T-helper 1 cell treated with Interleukin-12 subunit alpha and Interleukin-12 subunit beta and Interleukin-4 antibody, amounts not matched to agents 30 μg/mL and 1 μg/mL, for 36 hours (primary cell): ENCODE data around the gene TLR5.

Source experiments
- H3K27ac Mint-ChIP-seq: one replicate; pipeline ENCODE4 v1.8.0; 2021; ENCODE audit warnings: mild to moderate bottlenecking, mixed read lengths
- H3K27me3 Mint-ChIP-seq: one replicate; pipeline ENCODE4 v1.8.0; 2021; ENCODE audit warnings: low read depth, mixed read lengths
- H3K36me3 Mint-ChIP-seq: one replicate; pipeline ENCODE4 v1.8.0; 2021; ENCODE audit warnings: low read depth, mixed read lengths
- H3K4me1 Mint-ChIP-seq: one replicate; pipeline ENCODE4 v1.8.0; 2021; ENCODE audit warnings: low read depth, mixed read lengths
- H3K4me3 Mint-ChIP-seq: one replicate; pipeline ENCODE4 v1.8.0; 2021; ENCODE audit warnings: mild to moderate bottlenecking, moderate library complexity, mixed read lengths
- H3K9me3 Mint-ChIP-seq: one replicate; pipeline ENCODE4 v1.8.0; 2021; ENCODE audit warnings: mixed read lengths

The TLR5 gene

GRCh38 chr1:223077247-223077833 lies 65.7 kb downstream of the TLR5 start:
- H3K27me3 Mint-ChIP-seq: peaks cover 6% of the 10 kb centered on the region
- H3K36me3 Mint-ChIP-seq: no peaks in the 10 kb centered on the region
- H3K9me3 Mint-ChIP-seq: no peaks in the 10 kb centered on the region
- H3K4me3 Mint-ChIP-seq: no peak overlapping the region
- H3K27ac Mint-ChIP-seq: no peak overlapping the region
- no peaks in the 10 kb centered on the region for H3K4me1 Mint-ChIP-seq

GRCh38 chr1:223076362-223076761 lies 66.7 kb downstream of the TLR5 start:
- Mint-ChIP-seq H3K4me3 (no peak overlapping the region), H3K4me1 (no peaks in the 10 kb centered on the region), H3K27ac (no peak overlapping the region), H3K36me3 (no peaks in the 10 kb centered on the region), H3K9me3 (no peaks in the 10 kb centered on the region), H3K27me3 (peaks cover 6% of the 10 kb centered on the region)

DNA sequence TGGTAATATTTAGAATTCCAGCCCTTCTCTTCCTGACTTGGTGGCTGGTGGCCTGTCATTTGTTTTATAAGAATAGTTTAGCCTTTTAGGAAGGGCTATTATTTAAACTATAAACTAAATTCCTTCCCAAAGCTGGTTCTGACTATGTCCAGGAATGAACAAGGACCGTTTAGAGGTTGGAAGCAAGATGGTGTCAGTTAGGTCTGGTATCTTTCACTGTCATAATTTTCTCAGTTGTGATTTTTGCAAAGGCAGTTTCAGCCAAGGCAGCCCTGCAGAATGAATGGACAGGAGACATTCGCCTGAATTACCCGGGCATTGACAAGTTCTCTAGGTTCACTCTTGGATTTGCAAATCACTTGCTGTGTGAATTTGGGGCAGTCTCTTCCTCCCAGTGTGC lies 67.2 kb downstream of the TLR5 start:
- H3K4me3 Mint-ChIP-seq: no peak overlapping the region
- H3K27ac Mint-ChIP-seq: no peak overlapping the region
- H3K9me3 Mint-ChIP-seq: no peaks in the 10 kb centered on the region
- H3K36me3 Mint-ChIP-seq: no peaks in the 10 kb centered on the region
- no peaks in the 10 kb centered on the region for H3K4me1 Mint-ChIP-seq
- peaks cover 6% of the 10 kb centered on the region for H3K27me3 Mint-ChIP-seq

DNA sequence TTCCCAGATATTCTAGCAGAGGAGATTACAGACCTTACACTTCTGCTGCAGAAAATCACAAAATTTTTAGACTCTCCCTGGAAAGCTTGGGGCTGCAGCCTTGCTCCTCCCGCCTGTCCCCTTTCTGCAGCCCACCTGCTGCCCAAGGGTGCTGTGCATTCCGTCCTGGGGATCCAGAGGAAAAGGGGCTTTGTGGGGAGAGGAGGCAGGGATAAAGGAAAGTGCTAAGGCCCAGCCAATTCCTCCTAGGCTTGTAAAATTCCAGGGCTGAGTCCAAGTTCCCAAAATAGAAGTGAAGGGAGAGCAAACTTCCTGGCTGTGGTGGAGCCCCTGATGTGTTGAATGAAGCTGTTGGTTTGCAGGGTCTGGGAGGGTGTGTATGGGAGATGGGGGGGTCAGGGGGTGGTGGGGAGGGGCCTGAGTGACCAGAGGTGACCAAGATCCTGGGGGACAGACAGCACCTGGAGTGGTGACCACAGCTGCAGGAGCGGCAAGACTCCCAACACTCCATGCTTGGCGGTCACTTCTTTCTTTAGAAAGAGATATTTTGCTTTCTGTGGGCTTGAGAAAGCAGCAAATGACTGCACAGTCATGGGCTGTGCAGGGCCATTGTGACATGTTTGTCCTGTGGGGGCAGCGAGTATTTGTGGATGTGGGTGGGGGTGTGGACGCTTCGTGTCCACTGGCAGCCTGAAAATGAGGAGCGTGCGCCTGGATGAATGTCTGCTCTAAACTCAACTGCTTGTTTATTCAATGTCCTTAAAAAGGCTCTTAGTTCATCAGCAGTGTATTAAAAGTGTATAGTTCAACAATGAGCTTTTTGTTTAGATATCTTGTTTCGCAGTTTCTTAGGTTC lies 68.4 kb downstream of the TLR5 start:
- Mint-ChIP-seq H3K27ac (no peak overlapping the region), H3K4me1 (no peaks in the 10 kb centered on the region), H3K4me3 (no peak overlapping the region), H3K36me3 (no peaks in the 10 kb centered on the region), H3K27me3 (peaks cover 6% of the 10 kb centered on the region), H3K9me3 (no peaks in the 10 kb centered on the region)

DNA sequence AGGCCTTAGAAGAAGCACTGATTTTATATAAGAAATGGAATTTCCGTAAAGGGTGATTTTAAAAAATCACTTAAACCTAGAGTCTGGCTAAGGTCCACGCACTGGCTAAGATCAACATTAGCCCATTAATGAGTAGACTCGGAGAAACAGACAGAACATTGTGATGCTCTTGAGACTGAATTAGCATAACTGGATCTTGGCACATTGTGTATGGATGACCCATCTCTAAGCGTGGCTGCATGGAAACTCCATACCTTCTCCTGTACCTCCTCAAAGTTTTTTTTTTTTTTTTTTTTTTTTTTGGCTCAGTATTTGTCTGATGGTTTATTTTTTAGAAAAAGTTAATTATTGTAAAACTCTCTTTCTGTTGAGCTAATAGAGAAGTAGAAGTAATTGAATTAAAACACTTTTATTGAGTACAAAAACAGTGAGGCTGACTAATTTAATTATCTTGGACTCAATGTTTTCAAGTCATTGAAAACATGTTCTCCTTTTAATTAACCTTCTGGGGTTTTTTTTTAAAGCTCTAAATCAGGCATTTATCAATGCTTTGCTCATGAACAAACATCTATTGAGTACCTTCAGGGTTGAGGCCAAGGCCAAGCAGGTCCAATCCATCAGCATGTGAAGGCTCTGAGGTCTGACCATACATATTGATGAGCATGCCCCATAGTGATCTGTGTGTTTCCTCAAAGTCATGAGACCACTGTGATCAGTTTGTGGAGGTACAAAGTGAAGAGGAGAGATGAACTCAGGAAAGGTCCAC lies 74.0 kb downstream of the TLR5 start:
- no peaks in the 10 kb centered on the region for H3K4me1 Mint-ChIP-seq

DNA sequence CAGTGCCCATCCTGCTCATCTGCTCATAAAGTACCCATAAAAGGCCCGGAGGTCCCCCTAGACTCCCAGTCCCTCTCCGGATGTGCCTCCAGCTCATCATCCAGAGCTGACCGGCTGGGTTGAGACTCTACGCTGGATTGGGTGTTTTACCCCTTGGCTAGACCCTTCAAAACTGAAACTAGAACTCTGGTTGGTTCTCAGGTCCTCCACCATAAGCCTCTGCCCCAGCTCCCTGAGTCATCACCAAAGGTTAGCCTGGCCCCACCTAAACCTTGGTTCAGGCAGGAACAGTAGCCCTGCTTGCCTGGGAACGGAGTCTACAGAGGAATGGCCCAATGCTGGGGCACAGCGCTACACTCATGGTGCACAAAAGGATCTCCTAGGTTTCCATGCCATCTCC lies 75.1 kb downstream of the TLR5 start:
- Mint-ChIP-seq H3K4me1 (no peaks in the 10 kb centered on the region), H3K27me3 (no peaks in the 10 kb centered on the region), H3K4me3 (no peak overlapping the region), H3K27ac (no peak overlapping the region), H3K36me3 (no peaks in the 10 kb centered on the region), H3K9me3 (no peaks in the 10 kb centered on the region)

More for the DNA sequence above, 74.0 kb downstream of the TLR5 start:
- no peak overlapping the region for H3K4me3 Mint-ChIP-seq
- no peaks in the 10 kb centered on the region for H3K9me3 Mint-ChIP-seq
- H3K27me3 Mint-ChIP-seq: no peaks in the 10 kb centered on the region
- H3K36me3 Mint-ChIP-seq: no peaks in the 10 kb centered on the region
- H3K27ac Mint-ChIP-seq: no peak overlapping the region

DNA sequence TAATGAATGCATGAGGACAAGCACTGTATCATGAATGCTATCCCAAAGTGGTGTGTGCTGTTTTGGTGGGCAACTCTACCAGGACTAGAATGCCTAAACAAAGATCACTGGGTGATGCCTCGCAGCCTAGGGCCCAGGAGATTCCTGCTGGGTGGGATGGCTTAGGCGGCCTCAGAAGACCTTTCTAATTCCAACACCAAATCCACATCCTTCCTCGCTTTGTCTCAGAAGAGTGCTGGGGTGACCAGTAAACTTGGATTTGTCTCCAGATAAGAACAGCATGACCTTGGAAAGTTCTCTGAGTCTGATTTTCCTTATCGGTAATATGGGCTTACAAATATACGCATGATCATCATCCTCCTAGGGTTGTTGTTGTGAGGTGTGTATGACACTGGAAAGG lies 76.6 kb downstream of the TLR5 start:
- Mint-ChIP-seq H3K27ac (no peak overlapping the region), H3K36me3 (no peaks in the 10 kb centered on the region), H3K27me3 (no peaks in the 10 kb centered on the region), H3K9me3 (no peaks in the 10 kb centered on the region), H3K4me3 (no peak overlapping the region), H3K4me1 (no peaks in the 10 kb centered on the region)

DNA sequence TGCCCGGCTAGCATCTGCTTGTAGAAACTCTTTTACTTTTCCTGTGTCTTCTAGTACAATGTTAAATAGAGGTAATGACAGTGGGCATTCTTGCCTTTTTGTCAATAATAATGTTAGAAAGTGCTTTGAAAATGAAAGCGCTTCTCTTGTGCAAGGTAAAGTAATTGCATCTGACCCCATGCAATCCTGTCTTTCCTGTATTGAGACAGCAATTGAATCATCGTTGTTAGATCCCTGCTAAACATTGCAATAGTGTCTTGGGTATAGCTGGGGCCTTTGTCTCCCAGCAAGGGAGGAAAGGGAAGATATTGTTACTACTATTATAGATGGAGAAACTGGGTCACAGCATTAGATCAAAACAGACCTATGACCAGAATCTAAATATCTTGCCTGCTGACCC lies 80.9 kb downstream of the TLR5 start:
- H3K27me3 Mint-ChIP-seq: no peaks in the 10 kb centered on the region
- H3K9me3 Mint-ChIP-seq: no peaks in the 10 kb centered on the region
- H3K27ac Mint-ChIP-seq: no peak overlapping the region
- no peaks in the 10 kb centered on the region for H3K4me1 Mint-ChIP-seq
- no peak overlapping the region for H3K4me3 Mint-ChIP-seq
- no peaks in the 10 kb centered on the region for H3K36me3 Mint-ChIP-seq

DNA sequence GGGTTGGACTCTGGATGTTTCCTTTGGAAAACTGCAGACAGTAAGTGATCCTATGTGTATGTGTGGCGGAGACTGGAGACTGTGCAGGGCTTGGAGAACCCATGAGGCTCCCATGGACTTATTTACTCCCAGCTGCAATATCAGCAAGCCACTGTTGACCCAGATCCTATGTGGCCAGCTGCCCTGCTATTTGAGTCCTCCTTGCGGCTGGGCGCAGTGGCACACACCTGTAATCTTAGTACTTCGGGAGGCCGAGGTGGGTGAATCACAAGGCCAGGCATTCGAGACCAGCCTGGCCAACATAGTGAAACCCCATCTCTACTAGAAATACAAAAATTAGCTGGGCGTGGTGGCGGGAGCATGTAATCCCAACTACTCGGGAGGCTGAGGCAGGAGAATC lies 83.5 kb downstream of the TLR5 start:
- no peak overlapping the region for H3K4me3 Mint-ChIP-seq
- no peaks in the 10 kb centered on the region for H3K27me3 Mint-ChIP-seq
- H3K9me3 Mint-ChIP-seq: no peaks in the 10 kb centered on the region
- no peaks in the 10 kb centered on the region for H3K4me1 Mint-ChIP-seq
- H3K27ac Mint-ChIP-seq: no peak overlapping the region
- H3K36me3 Mint-ChIP-seq: no peaks in the 10 kb centered on the region
